GM12891 (cell line): ENCODE results near the gene RANBP1.

ENCODE experiments used
- DNase-seq: peaks from one replicate; pipeline ENCODE4 v3.0.0; 2011; ENCODE audit warnings: low spot score; ENCODE audit not compliant: insufficient read length
- FAIRE-seq: peaks from 2 replicates; lab custom pipeline; 2011; peaks lifted over from hg19 to GRCh38; lab: Jason Lieb, UNC
- PAX5 ChIP-seq: IDR thresholded peaks from 2 replicates; pipeline ENCODE4 v1.6.1; 2011; ENCODE audit warnings: low read length, moderate library complexity, mild to moderate bottlenecking; ENCODE audit not compliant: insufficient read depth, severe bottlenecking
- POLR2A ChIP-seq: IDR thresholded peaks from 2 replicates; pipeline ENCODE4 v1.6.1; 2011; ENCODE audit warnings: low read depth, low read length, control low read depth
- POLR2AphosphoS5 ChIP-seq: IDR thresholded peaks from 2 replicates; pipeline ENCODE4 v1.6.1; 2011; ENCODE audit warnings: low read depth, low read length, control low read depth
- POU2F2 ChIP-seq: IDR thresholded peaks from 2 replicates; pipeline ENCODE4 v1.6.1; 2011; ENCODE audit warnings: low read depth, mild to moderate bottlenecking, control low read depth, low read length, moderate library complexity
- SPI1 ChIP-seq: IDR thresholded peaks from 2 replicates; pipeline ENCODE4 v1.6.1; 2011; ENCODE audit warnings: low read depth, low read length, control low read depth
- TAF1 ChIP-seq: IDR thresholded peaks from 2 replicates; pipeline ENCODE4 v1.6.1; 2011; ENCODE audit warnings: low read depth, low read length, control low read depth

Gene RANBP1

DNA sequence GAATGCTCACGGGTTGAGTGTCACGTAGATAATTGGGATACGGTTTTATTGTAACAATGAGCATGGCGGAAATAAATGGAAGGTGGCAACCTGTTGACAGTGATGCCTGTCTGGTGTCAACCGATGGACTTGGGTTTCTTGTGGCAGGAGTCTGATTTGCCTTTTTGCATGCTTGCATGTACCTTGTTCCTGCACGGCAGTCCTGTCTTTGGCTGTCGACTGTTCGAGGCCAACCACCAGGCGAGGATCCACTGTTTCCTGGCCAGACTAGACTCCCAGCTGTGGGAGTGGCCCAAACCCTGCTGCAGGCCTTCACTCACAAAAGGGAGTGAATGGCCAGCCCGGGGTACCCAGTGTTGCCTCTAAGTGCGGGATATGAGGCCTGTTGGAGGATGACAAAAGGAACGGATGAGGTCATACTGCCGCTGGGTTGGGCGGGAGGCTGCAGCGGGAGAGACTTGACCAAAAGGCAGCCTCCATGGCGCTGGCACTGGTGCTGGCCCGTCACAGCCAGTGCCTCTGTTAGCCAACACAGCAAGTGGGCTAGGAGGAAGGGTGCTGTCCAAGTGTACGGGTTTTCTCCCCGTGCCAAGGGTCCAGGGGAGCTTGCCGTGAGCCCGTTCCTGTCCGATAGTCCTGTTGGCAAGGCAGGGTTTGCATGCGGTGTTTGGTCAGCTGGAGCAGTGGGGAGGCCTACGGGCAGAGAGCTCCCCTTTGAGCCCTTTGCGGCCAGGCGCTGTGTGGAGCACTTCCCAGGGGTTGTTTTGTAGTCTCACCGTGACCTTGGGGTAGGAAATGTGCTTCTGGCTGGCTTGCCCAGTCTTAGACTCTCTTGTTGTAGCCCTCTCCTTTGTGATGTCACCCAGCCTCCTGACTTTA lies 34.9 kb upstream of the RANBP1 start:
- DNase-seq (no peak), FAIRE-seq (peak; percentile 26)
- TF ChIP-seq POLR2AphosphoS5: no peak
- no peak for TF ChIP-seq PAX5
- TF ChIP-seq SPI1: no peak
- TF ChIP-seq POU2F2: no peak
- no peak for TF ChIP-seq POLR2A
- no peak for TF ChIP-seq TAF1

DNA sequence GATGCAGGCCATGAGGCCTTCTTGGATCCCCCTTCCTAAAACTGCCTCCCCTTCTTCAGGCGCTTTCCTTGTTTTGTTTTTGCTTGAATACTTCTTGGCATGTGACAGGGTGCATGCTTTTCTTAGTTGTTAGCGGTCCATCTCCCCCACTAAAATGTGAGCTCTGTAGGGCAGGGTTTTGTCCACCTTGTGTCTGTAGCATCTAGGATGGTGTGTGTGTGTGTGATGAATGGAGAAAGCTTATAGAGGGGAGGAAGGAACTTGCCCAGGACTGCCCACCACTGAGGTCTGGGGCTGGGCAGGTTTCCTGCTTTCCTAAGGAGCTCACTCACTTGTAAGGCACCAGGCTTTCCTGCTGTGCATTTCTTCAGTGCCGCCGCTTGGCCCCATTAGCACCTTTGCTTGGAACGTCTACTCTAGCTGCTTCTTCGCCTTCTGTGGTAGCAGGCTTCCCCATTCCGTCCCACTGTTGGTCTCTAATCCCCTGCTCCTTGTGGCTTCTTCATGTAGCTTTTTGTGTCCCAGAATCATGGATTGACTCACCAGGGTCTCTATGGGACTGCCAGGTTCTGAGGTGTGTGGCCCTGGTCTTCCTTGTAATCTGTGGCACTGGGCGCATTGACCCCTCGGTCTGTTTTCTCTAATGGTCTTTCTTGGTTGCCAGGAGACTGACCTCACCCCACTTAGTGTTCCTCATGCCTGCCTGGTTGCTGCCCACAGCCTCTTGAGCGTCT lies 32.6 kb upstream of the RANBP1 start:
- TF ChIP-seq POU2F2 (no peak), SPI1 (no peak), TAF1 (no peak), PAX5 (no peak), POLR2A (no peak), POLR2AphosphoS5 (no peak)
- FAIRE-seq (no peak), DNase-seq (no peak)

DNA sequence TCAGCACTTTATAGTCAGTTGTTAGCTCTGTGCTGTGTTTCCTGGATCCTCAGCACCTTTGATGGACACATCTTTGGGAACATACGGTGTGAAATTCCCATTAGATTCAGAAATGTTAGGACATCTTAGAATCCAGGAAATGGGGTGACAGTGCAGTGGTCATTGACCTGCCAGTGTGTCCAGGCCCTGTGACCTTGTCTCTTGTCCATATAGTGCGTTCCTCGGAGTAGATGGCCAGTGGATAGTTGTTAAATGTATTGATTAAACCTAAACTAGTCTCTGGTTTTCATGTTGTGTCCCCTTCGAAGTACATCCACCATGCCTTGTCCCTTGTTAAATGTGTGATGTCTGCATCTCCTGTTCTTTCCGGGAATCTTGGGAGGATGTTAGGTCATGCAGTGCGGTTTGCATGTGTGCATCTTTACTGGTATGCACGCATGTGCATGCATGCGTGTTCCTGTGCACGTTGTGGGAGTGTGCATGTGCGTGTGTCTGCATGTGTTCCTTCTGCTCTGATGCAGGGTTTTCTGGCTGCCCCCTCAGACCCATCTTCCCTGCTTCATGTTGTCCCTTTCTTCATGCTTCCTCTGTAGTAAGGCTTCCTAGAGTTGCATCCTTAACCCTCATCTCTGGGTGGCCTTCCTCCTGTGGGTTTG lies 31.9 kb upstream of the RANBP1 start:
- TF ChIP-seq TAF1: no peak
- no peak for TF ChIP-seq POLR2AphosphoS5
- TF ChIP-seq POU2F2: no peak
- no peak for TF ChIP-seq PAX5
- TF ChIP-seq POLR2A: no peak
- no peak for TF ChIP-seq SPI1
- DNase-seq (no peak), FAIRE-seq (peak; percentile 28)

DNA sequence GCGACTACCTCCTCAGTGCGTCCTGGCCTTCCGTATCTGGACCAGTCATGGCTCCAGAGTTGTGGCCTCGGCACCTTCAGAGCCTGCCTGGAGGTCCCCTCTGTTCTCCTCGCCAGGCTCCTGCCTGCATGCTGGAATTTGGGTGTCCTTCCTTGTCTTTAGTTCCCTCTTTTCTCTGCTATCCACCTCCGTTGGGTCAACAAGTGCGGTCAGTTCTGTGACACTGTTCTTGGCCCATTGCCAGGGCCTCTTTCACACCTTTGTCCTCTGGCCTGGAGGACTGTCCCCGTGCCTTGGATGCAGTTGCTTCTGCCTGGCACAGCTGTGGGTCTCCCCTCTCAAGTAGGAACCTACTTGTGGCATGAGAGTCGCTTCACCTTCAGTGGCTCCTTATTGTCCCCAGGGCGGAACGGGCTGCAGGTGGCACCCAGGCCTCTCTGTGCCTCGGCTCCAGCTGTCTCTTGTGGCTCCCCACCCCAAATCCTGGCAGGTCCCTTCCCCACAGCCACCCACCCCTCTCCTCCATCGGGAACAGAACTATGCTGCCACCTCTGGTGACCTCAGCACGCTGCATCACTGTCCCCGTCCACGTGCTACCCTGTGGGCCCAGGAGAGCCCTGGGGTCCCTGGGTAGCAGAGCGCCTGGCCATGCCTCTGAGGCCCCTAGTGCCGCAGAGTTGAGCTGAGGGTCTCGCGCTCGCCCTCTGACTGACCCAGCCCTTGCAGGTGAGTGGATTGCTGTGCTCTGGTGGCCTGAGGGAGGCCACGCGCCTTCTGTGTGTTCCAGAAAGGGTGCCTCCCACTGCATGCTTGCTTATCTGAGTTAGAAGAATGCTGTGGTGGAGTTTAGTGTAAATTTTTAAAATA lies 31.1 kb upstream of the RANBP1 start:
- TF ChIP-seq POLR2AphosphoS5 (no peak), PAX5 (no peak), POU2F2 (no peak), POLR2A (no peak), TAF1 (no peak), SPI1 (no peak)
- DNase-seq: no peak
- FAIRE-seq: peak; percentile 48

DNA sequence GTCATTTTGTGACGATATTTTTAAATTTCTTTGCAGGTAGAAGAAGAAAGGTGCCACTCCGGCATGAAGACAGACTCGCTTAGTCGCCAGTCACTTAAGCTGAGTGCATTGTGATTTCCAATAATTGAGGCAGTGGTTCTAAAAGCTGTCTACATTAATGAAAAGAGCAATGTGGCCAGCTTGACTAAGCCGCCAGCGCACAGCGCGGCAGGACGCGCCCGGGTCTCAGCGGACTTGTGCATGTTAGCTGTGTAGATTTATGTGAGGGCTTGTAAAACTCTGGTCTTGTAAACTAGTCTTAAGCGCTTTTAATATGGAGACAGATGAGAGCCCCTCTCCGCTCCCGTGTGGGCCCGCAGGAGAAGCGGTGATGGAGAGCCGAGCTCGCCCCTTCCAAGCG lies 30.3 kb upstream of the RANBP1 start:
- DNase-seq (no peak), FAIRE-seq (no peak)
- TF ChIP-seq POLR2A (no peak), POLR2AphosphoS5 (no peak), PAX5 (no peak), TAF1 (no peak)

DNA sequence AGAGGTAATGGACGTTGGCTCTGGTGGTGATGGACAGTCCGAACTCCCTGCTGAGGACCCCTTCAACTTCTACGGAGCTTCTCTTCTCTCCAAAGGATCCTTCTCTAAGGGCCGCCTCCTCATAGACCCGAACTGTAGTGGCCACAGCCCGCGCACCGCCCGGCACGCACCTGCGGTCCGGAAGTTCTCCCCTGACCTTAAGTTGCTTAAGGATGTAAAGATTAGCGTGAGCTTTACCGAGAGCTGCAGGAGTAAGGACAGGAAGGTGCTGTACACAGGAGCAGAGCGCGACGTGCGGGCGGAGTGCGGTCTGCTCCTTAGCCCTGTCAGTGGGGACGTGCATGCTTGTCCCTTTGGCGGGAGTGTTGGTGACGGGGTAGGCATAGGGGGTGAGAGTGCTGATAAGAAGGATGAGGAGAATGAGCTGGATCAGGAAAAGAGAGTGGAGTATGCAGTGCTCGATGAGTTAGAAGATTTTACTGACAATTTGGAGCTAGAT lies 29.8 kb upstream of the RANBP1 start:
- DNase-seq: no peak
- no peak for TF ChIP-seq POLR2A
- no peak for FAIRE-seq

DNA sequence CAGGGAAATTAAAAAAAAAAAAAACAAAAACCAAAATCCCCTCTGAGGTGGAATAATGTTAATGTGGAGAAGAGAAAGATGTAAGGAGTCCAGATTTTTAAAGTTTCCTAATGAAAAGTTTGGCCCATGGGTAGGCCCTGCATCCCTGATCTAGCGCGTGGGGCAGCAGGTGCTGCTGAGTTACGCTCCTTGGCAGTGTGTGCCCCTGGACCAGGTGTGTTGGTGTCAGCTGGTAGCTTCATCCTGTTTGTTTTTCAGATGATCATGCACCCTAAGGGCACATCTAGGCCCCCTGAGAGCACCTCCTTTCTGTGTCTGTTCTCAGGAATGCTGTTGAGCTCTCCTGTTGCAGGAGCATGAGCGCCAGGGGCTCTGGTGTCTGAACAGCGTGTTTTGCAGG lies 29.1 kb upstream of the RANBP1 start:
- DNase-seq (no peak), FAIRE-seq (no peak)
- TF ChIP-seq TAF1: no peak
- no peak for TF ChIP-seq POLR2A
- no peak for TF ChIP-seq POLR2AphosphoS5
- no peak for TF ChIP-seq SPI1
- TF ChIP-seq POU2F2: no peak

DNA sequence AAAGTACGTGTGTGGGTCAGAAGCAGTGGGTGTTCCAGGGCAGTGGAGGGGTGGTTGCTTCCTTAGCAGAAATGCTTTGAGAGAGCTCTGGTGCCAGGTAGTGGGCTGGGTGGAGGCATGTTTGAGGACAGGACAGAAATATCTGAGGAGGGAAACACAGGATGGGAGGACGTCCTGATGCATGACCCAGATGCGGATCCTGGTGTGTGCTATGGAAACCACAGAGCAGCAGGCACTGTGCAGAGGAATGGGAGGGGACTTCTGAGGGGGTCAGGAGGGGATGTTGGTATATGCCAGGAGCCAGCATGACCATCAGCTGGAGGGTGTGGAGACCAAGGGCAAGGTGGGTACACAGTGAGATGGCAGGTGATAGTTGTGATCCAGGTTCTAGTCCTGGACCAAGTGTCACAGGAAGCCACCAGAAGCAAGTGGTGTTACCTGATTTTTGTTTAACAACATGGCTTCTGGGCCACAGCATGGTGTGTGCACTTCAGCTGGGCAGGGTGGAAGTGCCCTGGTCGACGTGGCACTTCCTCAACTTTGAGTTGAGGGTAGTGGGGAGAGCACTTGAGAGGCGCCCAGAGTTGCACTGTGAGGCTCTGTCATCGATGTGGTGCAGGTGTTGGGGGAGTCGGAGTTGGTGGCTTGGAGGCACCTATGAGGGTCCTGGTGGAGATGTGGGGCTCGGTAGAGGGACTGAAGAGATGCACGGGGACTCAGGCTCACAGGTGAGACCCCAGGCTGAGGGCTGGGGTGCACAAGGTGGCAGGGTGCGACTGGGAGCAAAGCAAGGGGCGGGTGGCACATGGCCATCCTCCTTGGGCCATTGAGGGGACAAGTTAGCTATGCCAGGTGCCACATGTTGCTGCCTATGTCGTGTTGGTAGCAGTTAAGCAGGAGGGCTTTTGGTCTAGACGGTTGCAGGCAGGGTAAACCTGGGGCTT lies 28.3 kb upstream of the RANBP1 start:
- TF ChIP-seq SPI1: no peak
- TF ChIP-seq PAX5: no peak
- no peak for TF ChIP-seq POLR2AphosphoS5
- TF ChIP-seq TAF1: no peak
- TF ChIP-seq POU2F2: no peak
- TF ChIP-seq POLR2A: no peak
- FAIRE-seq: no peak
- DNase-seq: no peak
